ENCODE measurements around the gene SUPT5H. TPM values are rescaled to one million over a fixed set of nuclear protein-coding genes. Genes with fewer than 3 reads are reported as not detected.

SUPT5H gene
- total RNA-seq, 1 experiment from 2014 or later, result 122 TPM

DNA sequence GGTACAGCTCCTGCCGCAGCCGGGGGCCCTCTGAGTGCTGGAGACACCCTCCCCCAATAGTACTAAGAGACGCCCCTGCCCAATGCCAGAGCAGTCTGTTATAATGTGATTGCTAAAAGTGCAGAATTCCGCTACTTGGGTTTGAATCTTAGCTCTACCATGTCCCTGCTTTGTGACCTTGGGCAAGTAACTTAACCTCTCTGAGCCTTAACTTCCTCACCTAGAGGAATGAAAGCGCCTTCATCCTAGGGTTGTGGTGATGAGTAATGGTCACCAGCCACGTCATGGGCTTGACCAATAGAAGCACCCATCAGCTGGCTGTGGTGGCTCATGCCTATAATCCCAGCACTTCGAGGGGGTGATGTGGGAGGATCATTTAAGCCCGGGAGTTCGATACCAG is 26.4 kb upstream of the SUPT5H start:
- no peak overlapping the region for H3K27ac Mint-ChIP-seq (ENCODE audit: low read depth, unreplicated experiment)
- no TSS peak for BruUV-seq (replicated peaks)
- H3K27me3 Mint-ChIP-seq (ENCODE audit: insufficient read depth, unreplicated experiment), result no peaks in the 10 kb centered on the region
- DNase-seq (ENCODE audit: unreplicated experiment), result no peak
- H3K36me3 Mint-ChIP-seq (ENCODE audit: insufficient read depth, unreplicated experiment), result no peaks in the 10 kb centered on the region
- H3K4me3 Mint-ChIP-seq (ENCODE audit: unreplicated experiment), result no peak overlapping the region
- no peaks in the 10 kb centered on the region for H3K9me3 Mint-ChIP-seq (ENCODE audit: unreplicated experiment)
- intact Hi-C loops (cut with micrococcal nuclease), result no loop called here
- POLR2A ChIA-PET, result no interaction called here
- TF ChIP-seq CTCF (IDR thresholded peaks at IDR 0.05; ENCODE audit: unreplicated experiment), result no peak
- H3K4me1 Mint-ChIP-seq (ENCODE audit: insufficient read depth, unreplicated experiment), result peaks cover 3% of the 10 kb centered on the region
- CTCF ChIA-PET, result interaction anchor here (0.6 kb wide), 1 partner anchor 283 kb away, joined by 3 read pairs; no protein-coding TSS in a partner anchor

DNA sequence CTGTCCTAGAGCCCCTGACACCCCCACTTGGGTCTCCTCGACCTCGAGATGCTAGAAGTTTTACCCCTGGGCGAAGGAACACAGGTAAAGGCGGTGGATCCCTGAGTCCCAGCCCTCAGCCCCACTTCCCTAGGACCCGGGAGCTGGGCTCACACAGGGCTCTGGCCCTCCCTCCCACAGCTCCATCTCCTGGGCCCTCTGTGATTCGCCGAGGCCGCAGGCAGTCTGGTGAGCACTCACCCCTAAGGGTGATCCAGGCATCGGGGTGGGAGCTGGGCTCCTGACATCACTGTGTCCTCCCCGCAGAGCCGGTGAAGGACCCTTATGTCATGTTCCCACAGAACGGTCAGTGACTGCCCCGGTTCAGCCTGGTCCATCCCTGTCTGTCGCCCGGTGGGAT is 24.6 kb upstream of the SUPT5H start:
- no peaks in the 10 kb centered on the region for H3K9me3 Mint-ChIP-seq (ENCODE audit: unreplicated experiment)
- H3K36me3 Mint-ChIP-seq (ENCODE audit: insufficient read depth, unreplicated experiment), result no peaks in the 10 kb centered on the region
- DNase-seq (ENCODE audit: unreplicated experiment), result no peak
- H3K4me1 Mint-ChIP-seq (ENCODE audit: insufficient read depth, unreplicated experiment), result no peaks in the 10 kb centered on the region
- intact Hi-C loops (cut with micrococcal nuclease), result no loop called here
- no peak overlapping the region for H3K4me3 Mint-ChIP-seq (ENCODE audit: unreplicated experiment)
- CTCF ChIA-PET, result interaction anchor here (0.9 to 1.4 kb wide), 2 partner anchors 23 kb away, joined by 3 to 5 read pairs; no protein-coding TSS in a partner anchor
- TF ChIP-seq CTCF (IDR thresholded peaks at IDR 0.05; ENCODE audit: unreplicated experiment), result no peak
- no peaks in the 10 kb centered on the region for H3K27me3 Mint-ChIP-seq (ENCODE audit: insufficient read depth, unreplicated experiment)
- BruUV-seq (replicated peaks), result no TSS peak
- POLR2A ChIA-PET, result interaction anchor here (0.8 to 1.8 kb wide), 5 partner anchors 8 to 30 kb away, joined by 3 to 7 read pairs (median 4); partner anchors contain the start of genes MED29, PAF1, PLEKHG2 and RPS16
- no peak overlapping the region for H3K27ac Mint-ChIP-seq (ENCODE audit: low read depth, unreplicated experiment)

- intact Hi-C loops (cut with micrococcal nuclease), result no loop called here
- POLR2A ChIA-PET, result interaction anchor here (0.7 to 2.2 kb wide), 4 partner anchors 10 to 28 kb away, joined by 3 to 14 read pairs (median 4); partner anchors contain the start of genes PLEKHG2 and RPS16
Observed at GRCh38 chr19:39422020-39422419, 23.4 kb upstream of the SUPT5H start.

More at GRCh38 chr19:39422020-39422419, 23.4 kb upstream of the SUPT5H start:
- TF ChIP-seq CTCF (IDR thresholded peaks at IDR 0.05; ENCODE audit: unreplicated experiment), result no peak
- Mint-ChIP-seq H3K4me3 (ENCODE audit: unreplicated experiment) (no peak overlapping the region), H3K9me3 (ENCODE audit: unreplicated experiment) (no peaks in the 10 kb centered on the region), H3K27ac (ENCODE audit: low read depth, unreplicated experiment) (no peak overlapping the region), H3K4me1 (ENCODE audit: insufficient read depth, unreplicated experiment) (no peaks in the 10 kb centered on the region), H3K27me3 (ENCODE audit: insufficient read depth, unreplicated experiment) (no peaks in the 10 kb centered on the region), H3K36me3 (ENCODE audit: insufficient read depth, unreplicated experiment) (no peaks in the 10 kb centered on the region)
- CTCF ChIA-PET, result interaction anchor here (0.6 to 1.4 kb wide), 3 partner anchors 11 to 117 kb away, joined by 3 to 5 read pairs (median 3); partner anchors contain the start of gene EID2
- no peak for DNase-seq (ENCODE audit: unreplicated experiment)
- BruUV-seq (replicated peaks), result no TSS peak
